A549 (cell line): ENCODE measurements around the gene MMP2.

Experiments
- EP300 ChIP-seq, 2 experiments: fragments of >200 bp; sonication (Bioruptor Twin); formaldehyde crosslinking; IDR thresholded peaks; 2 replicates in 1 of 2; 3 replicates in 1 of 2; pipeline ENCODE4 v1.6.1; 2016 to 2017
- ESRRA ChIP-seq: fragments of 150-350 bp; IDR thresholded peaks from 2 replicates; pipeline ENCODE4 v1.6.1; 2014; ENCODE audit warnings: mild to moderate bottlenecking, low read length, borderline replicate concordance
- HOXA7 ChIP-seq: fragments of 250-450 bp; sonication (Bioruptor Pico); IDR thresholded peaks from 2 replicates; pipeline ENCODE4 v1.5.0; 2020; ENCODE audit warnings: mild to moderate bottlenecking, moderate library complexity
- KDM1A ChIP-seq: fragments of 200-600 bp; sonication (generic); IDR thresholded peaks from 2 replicates; pipeline ENCODE4 v1.6.1; 2016; ENCODE audit warnings: low read depth, mild to moderate bottlenecking
- POLR2A ChIP-seq: IDR thresholded peaks from 2 replicates; pipeline ENCODE4 v1.6.1; 2012; ENCODE audit warnings: mild to moderate bottlenecking, low read length
- RAD21 ChIP-seq, 2 experiments: fragments of >200 bp in 1 of 2; sonication (Bioruptor Twin) in 1 of 2; formaldehyde crosslinking in 1 of 2; IDR thresholded peaks in 1 of 2; conservative IDR thresholded peaks in 1 of 2; 2 replicates in 1 of 2; 3 replicates in 1 of 2; pipeline ENCODE4 v1.6.1; 2012 to 2018; ENCODE audit warnings: inconsistent platforms in 1 of 2
- RCOR1 ChIP-seq: fragments of 150-350 bp; IDR thresholded peaks from 2 replicates; pipeline ENCODE4 v1.6.1; 2014; ENCODE audit warnings: antibody characterized with exemption, low read length, low read depth
- SMC3 ChIP-seq: fragments of >200 bp; sonication (Bioruptor Twin); formaldehyde crosslinking; IDR thresholded peaks from 3 replicates; pipeline ENCODE4 v1.6.1; 2018; ENCODE audit warnings: inconsistent platforms
- SREBF2 ChIP-seq: fragments of 450-650 bp; IDR thresholded peaks from 2 replicates; pipeline ENCODE4 v1.6.1; 2014; ENCODE audit warnings: mild to moderate bottlenecking, moderate library complexity
- TF ChIP-seq, protein P1 (sequence below): IDR thresholded peaks from 2 replicates; pipeline ENCODE4 v1.6.1; 2012
- TF ChIP-seq, protein P2 (sequence below): fragments of >200 bp; sonication (Bioruptor Twin); formaldehyde crosslinking; IDR thresholded peaks from 3 replicates; pipeline ENCODE4 v1.5.1; 2016

DNA sequence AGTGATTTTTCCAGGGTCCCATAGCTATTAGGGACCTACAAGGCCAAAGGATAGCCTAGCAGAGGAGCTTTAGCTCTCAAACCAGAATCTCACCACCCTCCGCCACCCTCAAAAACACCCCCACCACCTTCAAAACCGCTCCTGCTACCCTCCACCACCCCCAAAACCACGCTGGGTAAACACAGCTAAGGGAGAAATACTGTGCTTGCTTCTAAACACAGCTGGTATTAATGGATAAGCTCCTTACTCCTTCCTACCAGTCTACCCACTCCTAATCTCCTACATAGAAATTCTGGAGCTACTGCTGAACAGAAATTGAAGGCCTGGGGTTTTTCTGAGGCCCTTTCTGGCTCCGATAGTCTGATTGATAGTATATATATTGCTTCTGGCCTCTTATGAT, 27.7 kb downstream of the MMP2 start:
- TF ChIP-seq KDM1A = no peak
- TF ChIP-seq, protein P1, sequence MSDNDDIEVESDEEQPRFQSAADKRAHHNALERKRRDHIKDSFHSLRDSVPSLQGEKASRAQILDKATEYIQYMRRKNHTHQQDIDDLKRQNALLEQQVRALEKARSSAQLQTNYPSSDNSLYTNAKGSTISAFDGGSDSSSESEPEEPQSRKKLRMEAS = no peak
- no peak for TF ChIP-seq POLR2A
- TF ChIP-seq ESRRA = no peak
- TF ChIP-seq, protein P2, sequence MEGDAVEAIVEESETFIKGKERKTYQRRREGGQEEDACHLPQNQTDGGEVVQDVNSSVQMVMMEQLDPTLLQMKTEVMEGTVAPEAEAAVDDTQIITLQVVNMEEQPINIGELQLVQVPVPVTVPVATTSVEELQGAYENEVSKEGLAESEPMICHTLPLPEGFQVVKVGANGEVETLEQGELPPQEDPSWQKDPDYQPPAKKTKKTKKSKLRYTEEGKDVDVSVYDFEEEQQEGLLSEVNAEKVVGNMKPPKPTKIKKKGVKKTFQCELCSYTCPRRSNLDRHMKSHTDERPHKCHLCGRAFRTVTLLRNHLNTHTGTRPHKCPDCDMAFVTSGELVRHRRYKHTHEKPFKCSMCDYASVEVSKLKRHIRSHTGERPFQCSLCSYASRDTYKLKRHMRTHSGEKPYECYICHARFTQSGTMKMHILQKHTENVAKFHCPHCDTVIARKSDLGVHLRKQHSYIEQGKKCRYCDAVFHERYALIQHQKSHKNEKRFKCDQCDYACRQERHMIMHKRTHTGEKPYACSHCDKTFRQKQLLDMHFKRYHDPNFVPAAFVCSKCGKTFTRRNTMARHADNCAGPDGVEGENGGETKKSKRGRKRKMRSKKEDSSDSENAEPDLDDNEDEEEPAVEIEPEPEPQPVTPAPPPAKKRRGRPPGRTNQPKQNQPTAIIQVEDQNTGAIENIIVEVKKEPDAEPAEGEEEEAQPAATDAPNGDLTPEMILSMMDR = no peak
- no peak for TF ChIP-seq HOXA7
- TF ChIP-seq RAD21 (conservative IDR thresholded peaks at IDR 0.05 in 1 of 2, IDR thresholded peaks at IDR 0.05 in 1 of 2) = no peak
- no peak for TF ChIP-seq EP300 (IDR thresholded peaks at IDR 0.05)
- TF ChIP-seq SREBF2 = no peak
- no peak for TF ChIP-seq SMC3
- TF ChIP-seq RCOR1 = no peak
